Measurements from ENCODE around the gene IFNB1.

DNA sequence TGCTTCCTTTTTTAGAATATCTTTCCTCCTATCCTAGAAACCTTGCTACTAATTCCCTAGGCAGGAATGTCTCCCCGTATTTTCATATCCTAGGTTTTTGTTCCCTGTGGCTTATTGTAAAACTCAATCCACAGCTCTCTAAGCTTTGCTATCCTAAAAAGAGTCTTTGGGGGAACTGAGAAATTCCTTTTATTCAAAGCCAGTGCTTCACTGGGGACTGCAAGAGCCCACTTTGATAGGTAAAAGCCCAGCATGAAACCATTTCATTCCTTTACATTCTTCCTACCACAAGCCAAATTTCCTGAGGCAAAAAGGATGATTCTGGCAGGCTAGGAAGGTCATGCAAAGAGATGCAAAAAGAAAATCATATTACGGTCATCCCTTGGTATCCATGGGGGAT, 40.5 kb downstream of the IFNB1 start:
- TF ChIP-seq, protein P1, sequence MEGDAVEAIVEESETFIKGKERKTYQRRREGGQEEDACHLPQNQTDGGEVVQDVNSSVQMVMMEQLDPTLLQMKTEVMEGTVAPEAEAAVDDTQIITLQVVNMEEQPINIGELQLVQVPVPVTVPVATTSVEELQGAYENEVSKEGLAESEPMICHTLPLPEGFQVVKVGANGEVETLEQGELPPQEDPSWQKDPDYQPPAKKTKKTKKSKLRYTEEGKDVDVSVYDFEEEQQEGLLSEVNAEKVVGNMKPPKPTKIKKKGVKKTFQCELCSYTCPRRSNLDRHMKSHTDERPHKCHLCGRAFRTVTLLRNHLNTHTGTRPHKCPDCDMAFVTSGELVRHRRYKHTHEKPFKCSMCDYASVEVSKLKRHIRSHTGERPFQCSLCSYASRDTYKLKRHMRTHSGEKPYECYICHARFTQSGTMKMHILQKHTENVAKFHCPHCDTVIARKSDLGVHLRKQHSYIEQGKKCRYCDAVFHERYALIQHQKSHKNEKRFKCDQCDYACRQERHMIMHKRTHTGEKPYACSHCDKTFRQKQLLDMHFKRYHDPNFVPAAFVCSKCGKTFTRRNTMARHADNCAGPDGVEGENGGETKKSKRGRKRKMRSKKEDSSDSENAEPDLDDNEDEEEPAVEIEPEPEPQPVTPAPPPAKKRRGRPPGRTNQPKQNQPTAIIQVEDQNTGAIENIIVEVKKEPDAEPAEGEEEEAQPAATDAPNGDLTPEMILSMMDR (conservative IDR thresholded peaks at IDR 0.05; ENCODE audit: low read depth, low read length): no peak
- TF ChIP-seq MXI1 (IDR thresholded peaks at IDR 0.05; ENCODE audit: borderline replicate concordance, low read depth, low read length) (no peak), BHLHE40 (IDR thresholded peaks at IDR 0.05; ENCODE audit: low read depth, low read length) (no peak), POLR2A (IDR thresholded peaks at IDR 0.05; ENCODE audit: low read depth, low read length) (no peak)

Data from IMR-90 (cell line).